ENCODE measurements around the gene CYYR1. TPM values are rescaled to one million over a fixed set of nuclear protein-coding genes. Genes with fewer than 3 reads are reported as not detected.

The CYYR1 gene
- total and polyA plus RNA-seq, 2 donors (not counting 3 experiments of a cell fraction or from before 2014, with no cell fraction given) = 13.2 to 25.7 TPM

GRCh38 chr21:26614251-26614650 is 41.2 kb upstream of the CYYR1 start:
- POLR2A ChIA-PET = no interaction called here
- no peaks in the 10 kb centered on the region for H3K79me2 ChIP-seq (ENCODE audit: control insufficient read depth, insufficient read depth, low read length)
- peaks cover 0 to 2% of the 10 kb centered on the region in 2 experiments for H3K27me3 ChIP-seq (ENCODE audit: control insufficient read depth in 2 of 2, insufficient read depth in 2 of 2, low read length in 2 of 2)
- no peak overlapping the region for H3K4me3 ChIP-seq (replicated peaks in 1 of 3; ENCODE audit: insufficient read depth in 1 of 3, low read depth in 1 of 3, low read length in 3 of 3)
- no peak overlapping the region for H3K27ac ChIP-seq (ENCODE audit: insufficient read depth, low read depth, low read length)
- no peak for FAIRE-seq
- H3K36me3 ChIP-seq (ENCODE audit: control insufficient read depth in 2 of 2, extremely low read depth in 1 of 2, insufficient read depth in 2 of 2, low read length in 2 of 2) = no peaks in the 10 kb centered on the region
- no peak for DNase-seq (ENCODE audit: low read depth, low spot score)
- CTCF ChIA-PET = no interaction called here
- no peaks in the 10 kb centered on the region for H3K9me1 ChIP-seq (replicated peaks; ENCODE audit: control insufficient read depth, extremely low read depth, insufficient read depth, low read length)
- dilution Hi-C loops (cut with MboI; ENCODE audit: extremely low pct_ligation_motif_present, low sequenced_read_pairs) (no loop called here), intact Hi-C loops (cut with micrococcal nuclease) (no loop called here)
- H3K9me3 ChIP-seq (replicated peaks; ENCODE audit: control insufficient read depth, insufficient read depth, low read length) = no peaks in the 10 kb centered on the region
- H3K9ac ChIP-seq (replicated peaks; ENCODE audit: extremely low read depth, insufficient read depth, low read length) = no peak overlapping the region
- no peaks in the 10 kb centered on the region for H3K4me1 ChIP-seq (ENCODE audit: control insufficient read depth, extremely low read depth, insufficient read depth, low read length)
- no peak overlapping the region for H3K4me2 ChIP-seq (ENCODE audit: insufficient read depth, low read length)
- no peak overlapping the region for H2AFZ ChIP-seq (ENCODE audit: low read depth, low read length)
- BruUV-seq (replicated peaks) = no TSS peak
- TF ChIP-seq POLR2AphosphoS5 (IDR thresholded peaks at IDR 0.05; ENCODE audit: insufficient read depth, low read depth, low read length) = no peak
- no peak for TF ChIP-seq MYC (IDR thresholded peaks at IDR 0.05; ENCODE audit: low read depth, low read length)
- no peak for TF ChIP-seq JUN (IDR thresholded peaks at IDR 0.05; ENCODE audit: borderline replicate concordance, insufficient read depth, insufficient read length, low read depth)
- no peak for TF ChIP-seq EZH2 (IDR thresholded peaks at IDR 0.05; ENCODE audit: borderline replicate concordance, low read depth, low read length, severe bottlenecking)
- TF ChIP-seq POLR2A (IDR thresholded peaks at IDR 0.05; ENCODE audit: low read depth, low read length) = no peak
- TF ChIP-seq, protein P1, sequence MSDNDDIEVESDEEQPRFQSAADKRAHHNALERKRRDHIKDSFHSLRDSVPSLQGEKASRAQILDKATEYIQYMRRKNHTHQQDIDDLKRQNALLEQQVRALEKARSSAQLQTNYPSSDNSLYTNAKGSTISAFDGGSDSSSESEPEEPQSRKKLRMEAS (IDR thresholded peaks at IDR 0.05; ENCODE audit: insufficient read depth, insufficient read length) = no peak
- TF ChIP-seq, protein P2, sequence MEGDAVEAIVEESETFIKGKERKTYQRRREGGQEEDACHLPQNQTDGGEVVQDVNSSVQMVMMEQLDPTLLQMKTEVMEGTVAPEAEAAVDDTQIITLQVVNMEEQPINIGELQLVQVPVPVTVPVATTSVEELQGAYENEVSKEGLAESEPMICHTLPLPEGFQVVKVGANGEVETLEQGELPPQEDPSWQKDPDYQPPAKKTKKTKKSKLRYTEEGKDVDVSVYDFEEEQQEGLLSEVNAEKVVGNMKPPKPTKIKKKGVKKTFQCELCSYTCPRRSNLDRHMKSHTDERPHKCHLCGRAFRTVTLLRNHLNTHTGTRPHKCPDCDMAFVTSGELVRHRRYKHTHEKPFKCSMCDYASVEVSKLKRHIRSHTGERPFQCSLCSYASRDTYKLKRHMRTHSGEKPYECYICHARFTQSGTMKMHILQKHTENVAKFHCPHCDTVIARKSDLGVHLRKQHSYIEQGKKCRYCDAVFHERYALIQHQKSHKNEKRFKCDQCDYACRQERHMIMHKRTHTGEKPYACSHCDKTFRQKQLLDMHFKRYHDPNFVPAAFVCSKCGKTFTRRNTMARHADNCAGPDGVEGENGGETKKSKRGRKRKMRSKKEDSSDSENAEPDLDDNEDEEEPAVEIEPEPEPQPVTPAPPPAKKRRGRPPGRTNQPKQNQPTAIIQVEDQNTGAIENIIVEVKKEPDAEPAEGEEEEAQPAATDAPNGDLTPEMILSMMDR (IDR thresholded peaks at IDR 0.05; ENCODE audit: extremely low read depth in 1 of 2, insufficient read depth in 1 of 2, low read depth in 1 of 2, low read length in 2 of 2) = no peak
- no peak for TF ChIP-seq FOS (IDR thresholded peaks at IDR 0.05; ENCODE audit: borderline replicate concordance, insufficient read depth, low read length)
- no peak for TF ChIP-seq GATA2 (IDR thresholded peaks at IDR 0.05; ENCODE audit: insufficient read depth, insufficient read length, low read depth, low read length)
- no peaks in the 10 kb centered on the region for H4K20me1 ChIP-seq (replicated peaks; ENCODE audit: control insufficient read depth, extremely low read depth, insufficient read depth, low read length)

Measured in endothelial cell of umbilical vein (primary cell).